ENCODE measurements around the gene GANC.

GANC gene

GRCh38 chr15:42385206-42385979 is 112.4 kb downstream of the GANC start:
- DNase-seq, result peak in 1 of 2 donors; percentile 18

GRCh38 chr15:42385980-42386700 is 113.1 kb downstream of the GANC start:
- DNase-seq, result no peak

DNA sequence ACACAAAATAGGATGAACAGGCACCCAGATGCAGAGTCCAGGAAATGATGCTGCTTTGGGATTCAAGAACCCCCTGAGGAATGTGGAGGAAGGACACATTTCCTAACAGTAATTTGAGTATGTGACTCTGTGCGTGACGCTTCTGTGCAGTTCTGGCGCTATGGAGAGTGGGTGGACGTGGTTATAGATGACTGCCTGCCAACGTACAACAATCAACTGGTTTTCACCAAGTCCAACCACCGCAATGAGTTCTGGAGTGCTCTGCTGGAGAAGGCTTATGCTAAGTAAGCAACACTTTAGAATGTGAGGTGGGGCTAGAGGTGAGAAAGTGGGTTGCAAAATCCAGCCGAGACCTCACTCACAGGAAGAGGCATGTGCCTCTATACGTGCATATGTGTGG is 114.6 kb downstream of the GANC start:
- no peak for DNase-seq

DNA sequence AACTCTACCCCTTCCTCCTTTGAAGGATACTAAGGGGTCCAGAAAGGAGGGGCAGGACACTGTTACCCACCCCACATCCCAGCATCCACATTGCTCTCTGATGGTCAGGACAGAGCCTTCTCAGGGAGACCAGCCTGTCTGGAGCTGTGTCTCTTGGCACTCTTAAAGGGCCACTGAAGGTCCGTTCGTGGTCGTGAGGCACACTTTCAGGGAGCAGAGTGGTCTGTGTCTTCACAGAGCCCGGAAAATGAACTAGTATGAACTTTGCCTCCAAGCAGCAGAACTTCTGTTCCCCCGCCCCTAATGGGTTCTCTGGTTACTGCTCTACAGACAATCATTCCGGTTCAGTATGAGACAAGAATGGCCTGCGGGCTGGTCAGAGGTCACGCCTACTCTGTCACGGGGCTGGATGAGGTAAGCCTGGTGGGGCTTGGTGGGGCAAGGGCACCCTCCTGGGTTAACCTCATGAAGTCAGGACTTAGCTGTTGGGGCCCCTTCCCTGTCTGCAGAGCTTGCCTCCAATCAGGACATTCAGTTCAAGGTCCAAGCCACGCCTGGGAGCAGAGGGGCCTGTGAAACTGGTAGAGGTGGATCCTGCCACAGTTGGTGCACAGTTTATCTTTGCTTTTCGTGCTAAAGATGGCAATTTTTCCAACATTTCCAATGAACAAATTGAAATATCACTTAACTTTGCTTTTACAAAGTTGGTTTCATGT is 119.5 kb downstream of the GANC start:
- no peak for DNase-seq

DNA sequence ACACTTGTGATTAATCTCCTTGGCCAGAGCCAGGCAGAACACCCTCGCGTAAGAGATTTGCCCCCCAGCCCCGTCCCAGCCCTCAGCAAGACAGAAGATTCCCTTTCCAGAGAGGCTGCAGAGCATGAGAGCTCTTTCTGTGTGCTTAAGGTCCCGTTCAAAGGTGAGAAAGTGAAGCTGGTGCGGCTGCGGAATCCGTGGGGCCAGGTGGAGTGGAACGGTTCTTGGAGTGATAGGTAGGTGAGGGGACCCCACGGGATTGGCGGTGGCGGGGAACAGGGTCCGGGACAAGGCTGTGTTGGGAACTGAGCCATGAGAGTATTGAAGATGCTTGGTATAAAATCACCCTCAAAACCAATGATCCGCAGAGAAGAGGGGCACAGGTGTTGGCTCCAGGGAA is 121.1 kb downstream of the GANC start:
- no peak for DNase-seq

GRCh38 chr15:42395838-42396237 is 122.8 kb downstream of the GANC start:
- no peak for DNase-seq

GRCh38 chr15:42401544-42402454 is 128.8 kb downstream of the GANC start:
- peak in 1 of 2 donors; percentile 16 for DNase-seq

DNA sequence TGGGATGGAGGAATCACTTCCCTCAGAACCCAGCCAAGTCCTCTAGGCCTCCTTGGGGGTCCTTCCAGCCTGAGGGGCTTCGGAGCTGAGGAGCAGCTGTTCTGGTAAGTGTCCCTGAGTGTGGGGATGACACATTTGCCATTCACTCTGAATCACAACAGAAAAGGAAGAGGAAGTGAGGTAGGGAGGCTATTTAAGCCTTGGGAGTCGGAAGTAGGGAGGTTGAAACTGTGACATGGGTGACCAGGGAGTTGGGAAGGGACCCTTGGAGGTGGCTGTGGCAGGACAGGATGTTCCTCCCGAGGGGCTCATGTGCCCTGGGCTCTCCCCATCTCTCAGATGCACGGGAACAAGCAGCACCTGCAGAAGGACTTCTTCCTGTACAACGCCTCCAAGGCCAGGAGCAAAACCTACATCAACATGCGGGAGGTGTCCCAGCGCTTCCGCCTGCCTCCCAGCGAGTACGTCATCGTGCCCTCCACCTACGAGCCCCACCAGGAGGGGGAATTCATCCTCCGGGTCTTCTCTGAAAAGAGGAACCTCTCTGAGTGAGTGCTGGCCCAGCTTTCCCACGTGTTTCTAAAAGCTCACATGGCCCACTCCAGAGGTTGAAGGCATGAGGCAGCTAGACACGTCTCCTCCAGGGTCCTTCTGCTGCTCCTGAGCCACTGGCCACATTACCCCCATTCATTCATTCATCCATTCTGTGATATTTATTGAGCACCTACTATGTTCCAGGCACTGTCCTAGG is 129.6 kb downstream of the GANC start:
- DNase-seq, result no peak

GRCh38 chr15:42403389-42403788 is 130.4 kb downstream of the GANC start:
- DNase-seq, result no peak

DNA sequence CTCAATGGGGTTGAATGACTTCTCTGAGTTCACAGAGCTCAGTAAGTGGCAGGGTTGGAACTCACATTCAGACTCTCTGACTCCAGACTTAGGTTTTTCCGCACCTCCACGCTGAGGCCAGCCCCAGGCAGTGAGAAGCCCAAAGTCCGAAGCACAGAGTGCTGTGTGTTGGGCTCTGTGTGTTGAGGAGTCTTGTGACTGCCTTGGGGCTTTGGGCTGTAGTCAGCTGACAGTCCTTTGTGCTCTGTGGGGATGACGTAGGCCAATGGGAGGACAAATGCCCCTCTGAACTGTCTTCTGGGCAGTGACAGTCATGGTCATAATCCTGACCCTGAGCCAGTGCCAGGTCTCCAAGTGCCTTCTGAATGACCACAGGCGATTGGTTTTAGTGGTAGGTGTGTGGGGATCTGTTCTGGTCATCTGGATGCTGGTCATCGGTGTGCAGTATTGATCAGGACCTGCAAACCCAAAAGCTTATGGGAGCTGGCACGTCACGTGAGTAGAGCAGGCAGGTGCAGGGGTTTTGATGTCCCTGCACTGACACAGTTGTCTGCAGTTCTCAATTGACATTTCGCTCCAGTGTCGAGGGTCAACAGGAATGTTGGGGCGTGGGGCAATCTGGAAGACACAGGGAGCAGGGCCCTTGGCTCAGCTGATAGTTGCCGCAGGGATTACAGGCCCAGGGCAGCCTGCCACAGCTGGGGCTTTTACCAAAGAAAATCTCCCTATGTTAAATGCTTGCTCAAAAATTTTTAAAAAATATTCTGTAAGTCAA is 131.6 kb downstream of the GANC start:
- no peak for DNase-seq

- DNase-seq, result no peak
Observed at GRCh38 chr15:42405863-42406482, 133.0 kb downstream of the GANC start.
